NAMALWA (cell line): ENCODE results near the gene MUSTN1.

Experiments used
- DNase-seq: peaks from one replicate; pipeline ENCODE4 v3.0.0-alpha.2; 2015; ENCODE audit warnings: low spot score

The MUSTN1 gene

DNA sequence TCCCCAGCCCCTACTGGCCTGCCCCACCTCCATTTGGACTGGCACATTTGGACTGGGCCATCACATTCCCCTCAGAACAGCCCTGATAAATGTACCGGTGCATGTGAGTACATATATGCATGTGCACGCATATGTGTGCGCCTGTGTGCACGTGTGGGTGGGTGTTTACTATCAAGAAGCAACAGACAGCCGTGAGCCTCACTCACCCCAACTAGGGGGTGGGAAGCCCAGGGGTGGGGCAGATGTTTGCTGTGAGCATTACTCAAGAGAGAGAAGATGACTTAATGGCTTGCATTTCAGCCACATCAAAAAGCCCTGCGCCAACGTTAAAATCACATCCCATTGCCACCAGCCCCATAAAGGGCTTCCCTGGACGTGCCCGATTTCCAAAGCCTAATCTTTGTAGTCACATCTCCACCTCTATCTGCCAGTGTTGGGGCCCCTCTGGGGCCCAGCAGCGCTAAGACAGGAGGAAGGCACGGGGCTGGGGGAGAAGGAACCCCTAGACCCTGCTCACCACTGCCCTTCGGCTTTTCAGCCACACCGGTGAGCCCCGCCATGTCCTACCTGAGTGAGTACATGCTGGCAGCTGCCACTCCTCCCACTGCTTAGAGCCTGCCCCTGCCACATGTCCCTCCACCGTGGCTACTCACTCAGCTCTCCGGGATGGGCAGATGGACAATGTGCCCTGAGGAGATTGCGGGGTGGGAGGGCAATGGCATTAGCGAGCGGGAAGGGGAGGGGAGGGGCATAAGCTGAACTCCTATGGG is 29.4 kb downstream of the MUSTN1 start:
- DNase-seq, result no peak

DNA sequence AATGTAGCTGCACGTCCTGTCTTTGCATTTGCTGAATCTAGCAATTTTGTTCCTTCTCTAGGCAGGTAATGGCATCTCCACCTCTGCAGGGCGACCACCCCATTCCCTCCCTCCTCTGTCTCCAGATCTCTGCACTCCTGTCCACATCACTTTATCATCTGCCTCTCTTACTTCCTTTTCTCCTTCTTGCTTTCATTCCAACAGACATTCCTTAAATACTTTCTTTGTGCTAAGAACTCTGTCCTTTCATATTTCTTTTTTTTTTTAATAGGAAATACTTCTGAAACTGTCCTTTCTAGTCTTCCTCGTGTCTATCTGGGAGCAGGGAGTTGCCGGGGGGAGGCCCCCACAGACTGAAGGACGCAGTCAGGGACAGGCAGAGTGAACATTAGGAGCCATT is 33.0 kb downstream of the MUSTN1 start:
- DNase-seq, result no peak

DNA sequence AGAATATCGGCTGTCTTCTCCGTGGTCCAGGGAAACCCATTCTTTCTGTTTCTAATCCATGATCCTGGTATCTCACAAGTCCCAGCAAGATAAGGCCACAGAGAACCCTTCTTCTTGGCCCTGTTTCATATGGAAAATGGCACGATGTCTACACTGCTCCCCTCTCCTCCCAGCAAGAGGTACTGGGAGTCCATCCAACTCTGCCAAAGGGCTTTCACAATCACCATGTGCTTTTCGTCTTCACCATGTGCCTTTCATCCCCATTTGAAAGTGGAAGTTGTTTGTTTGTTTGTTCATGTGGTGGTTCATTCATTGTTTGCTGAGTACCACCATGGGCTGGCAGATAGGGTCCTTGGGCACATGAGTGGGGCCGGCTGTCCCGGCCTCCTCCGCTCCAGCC is 34.7 kb downstream of the MUSTN1 start:
- DNase-seq, result no peak

DNA sequence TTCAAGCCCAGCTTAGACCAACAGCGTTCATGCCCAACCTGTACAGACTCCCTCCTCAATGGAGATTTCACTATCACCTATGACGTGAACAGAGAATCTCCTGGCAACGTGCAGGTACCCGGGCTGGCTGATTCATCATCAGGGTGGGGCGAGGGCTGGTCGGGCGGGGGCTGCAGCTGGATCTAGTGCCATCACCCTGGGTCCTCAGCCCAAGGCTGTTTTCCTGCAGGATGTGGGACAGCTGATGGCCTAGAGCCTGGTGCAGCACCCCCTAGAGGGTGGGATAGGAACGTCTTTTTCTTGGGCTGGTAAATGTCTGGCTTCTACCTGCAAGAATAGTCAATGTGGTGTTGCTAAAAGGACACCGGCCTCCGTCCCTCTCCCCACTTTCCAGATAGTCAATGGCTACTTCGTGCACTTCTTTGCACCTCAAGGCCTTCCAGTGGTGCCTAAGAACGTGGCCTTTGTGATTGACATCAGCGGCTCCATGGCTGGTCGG is 35.8 kb downstream of the MUSTN1 start:
- peak; percentile 8 for DNase-seq

DNA sequence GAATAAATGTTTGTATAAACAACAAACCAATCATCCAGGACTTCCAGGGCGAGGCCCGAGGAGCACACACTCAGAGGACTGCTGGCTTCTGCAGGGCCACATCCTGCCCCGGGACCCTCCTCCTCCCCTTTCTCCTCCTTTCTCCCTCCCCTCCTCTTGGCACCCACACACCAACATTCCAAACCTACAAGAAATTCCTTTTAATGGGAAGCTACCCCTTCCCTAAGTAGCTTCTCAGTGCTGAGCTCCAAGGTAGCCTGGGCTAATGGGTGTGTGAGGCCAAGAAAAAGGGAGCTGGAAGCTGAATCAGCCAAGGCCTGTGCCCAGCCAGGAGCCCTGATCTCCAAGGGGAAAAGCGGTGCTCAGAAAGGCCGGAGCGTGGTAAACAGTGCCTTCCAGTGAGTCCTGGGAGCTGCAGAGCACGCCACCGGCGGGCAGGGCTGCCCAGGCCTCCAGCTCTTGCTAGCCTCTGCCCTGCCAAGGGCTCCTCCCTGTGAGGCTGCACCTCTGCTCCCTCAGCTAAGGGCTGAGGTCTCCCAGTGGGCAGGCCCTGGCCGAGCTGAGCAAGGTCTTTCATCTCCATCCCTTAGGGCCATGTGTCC is 36.3 kb downstream of the MUSTN1 start:
- DNase-seq, result no peak

DNA sequence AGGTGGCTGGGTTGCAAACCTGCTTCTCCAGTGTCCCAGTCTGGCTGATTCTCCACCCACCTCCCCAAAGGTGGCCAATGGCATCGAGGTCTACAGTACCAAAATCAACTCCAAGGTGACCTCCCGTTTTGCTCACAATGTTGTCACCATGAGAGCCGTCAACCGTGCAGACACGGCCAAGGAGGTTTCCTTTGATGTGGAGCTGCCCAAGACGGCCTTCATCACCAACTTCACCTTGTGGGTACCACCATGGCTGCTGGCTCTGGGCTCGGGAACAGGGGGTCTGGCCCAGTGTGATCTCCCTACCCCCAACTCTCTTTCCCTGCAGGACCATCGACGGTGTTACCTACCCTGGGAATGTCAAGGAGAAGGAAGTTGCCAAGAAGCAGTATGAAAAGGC is 38.4 kb downstream of the MUSTN1 start:
- no peak for DNase-seq

DNA sequence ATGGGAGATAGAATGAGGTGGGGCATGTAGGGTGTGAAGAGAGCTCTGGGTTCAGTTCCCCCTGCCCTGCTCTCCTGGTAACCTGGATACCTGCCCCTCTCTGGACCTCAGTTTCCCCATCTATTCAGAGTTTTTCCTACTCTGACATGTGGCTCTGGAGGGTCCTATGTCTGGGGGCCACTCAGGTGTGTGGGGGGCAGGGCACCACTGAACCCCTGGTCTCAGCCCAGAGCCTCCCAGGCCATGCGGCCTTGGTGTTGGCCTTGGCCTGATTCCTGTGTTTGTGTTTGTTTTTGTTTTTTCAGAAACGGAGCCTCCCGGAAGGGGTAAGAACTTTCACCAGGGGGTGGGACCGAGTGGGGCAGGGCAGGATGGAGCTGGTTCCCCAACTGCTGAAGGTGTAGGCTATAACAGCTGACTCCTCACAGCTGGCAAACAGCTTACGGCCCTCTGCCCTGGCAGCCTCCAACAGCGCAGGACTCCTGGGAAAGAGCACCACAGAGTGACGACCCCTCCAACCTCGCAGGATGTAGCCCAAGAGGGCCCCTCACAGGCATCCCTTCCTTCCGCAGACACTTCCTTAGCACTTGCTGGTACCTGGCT is 39.4 kb downstream of the MUSTN1 start:
- DNase-seq, result no peak

DNA sequence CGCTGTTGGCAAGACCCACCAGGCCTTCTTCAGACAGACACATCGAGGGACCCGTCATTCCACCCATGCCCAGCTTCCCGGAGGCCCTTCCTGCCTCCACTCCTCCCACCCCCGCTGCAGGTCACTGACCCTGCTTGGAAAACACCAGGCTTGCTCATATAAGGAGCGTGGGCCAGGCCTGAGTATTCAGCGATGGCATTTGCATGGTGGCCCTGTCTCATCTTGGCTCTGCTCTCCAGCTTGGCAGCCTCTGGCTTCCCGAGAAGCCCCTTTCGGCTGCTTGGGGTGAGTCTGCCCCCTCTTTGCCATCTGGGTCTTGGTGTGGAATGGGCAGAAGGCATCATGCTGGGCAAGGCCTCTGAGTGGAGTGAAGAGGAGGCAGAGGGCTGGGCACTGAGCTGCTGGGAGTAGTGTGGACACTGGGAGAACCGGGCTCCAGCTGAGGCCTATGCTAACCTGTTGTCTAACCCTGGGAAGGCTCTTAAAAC is 40.2 kb downstream of the MUSTN1 start, which contains the start of gene ITIH3:
Gene ITIH3, plus strand, starts transcription at position 185 of the 488 bp plus-strand sequence. Its CDS starts 8 bp downstream, at position 193.
- no peak for DNase-seq

DNA sequence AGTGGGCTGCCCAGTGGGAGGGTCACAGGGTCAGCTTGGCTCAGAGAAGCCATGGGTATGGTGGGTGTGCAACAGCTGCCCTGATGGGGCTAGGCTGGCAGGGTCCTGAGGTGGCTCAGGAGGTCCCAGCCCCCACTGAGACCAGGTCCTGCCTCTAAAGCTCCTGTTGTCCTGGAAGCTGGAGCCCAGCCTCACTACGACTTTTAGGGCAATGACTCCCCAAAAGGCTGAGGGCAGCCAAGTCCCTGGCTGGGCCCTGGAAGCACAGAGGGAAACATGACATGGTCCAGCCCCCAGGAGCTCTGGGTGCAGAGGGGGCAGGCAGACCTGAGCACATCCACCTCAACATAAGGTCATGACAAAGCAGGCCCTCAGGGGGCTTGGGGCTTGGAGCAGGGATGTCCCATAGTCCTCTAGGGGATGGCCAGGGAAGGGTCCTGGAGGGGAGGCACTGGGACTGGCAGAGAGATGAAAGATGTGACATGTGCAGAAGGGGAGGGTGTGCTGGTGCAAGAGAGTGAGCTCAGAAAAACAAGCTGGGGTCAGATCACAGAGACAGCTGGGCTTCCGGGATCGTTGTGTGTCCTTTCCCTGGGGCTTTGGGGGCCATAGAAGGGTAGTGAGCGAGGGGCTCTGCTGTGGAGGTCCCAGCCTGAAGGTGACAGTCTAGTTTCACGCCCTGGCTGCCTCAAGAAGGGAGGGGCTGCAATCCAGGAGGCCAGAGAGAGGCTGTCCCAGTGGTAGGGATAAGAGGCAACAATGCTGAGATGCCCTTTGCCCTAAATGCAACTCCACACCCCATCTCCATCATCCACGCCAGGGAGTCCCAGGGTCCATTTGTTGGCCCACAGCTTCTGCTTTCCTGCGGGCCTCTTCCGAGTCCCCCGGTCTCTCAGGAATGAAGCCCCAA is 40.9 kb downstream of the MUSTN1 start:
- no peak for DNase-seq

DNA sequence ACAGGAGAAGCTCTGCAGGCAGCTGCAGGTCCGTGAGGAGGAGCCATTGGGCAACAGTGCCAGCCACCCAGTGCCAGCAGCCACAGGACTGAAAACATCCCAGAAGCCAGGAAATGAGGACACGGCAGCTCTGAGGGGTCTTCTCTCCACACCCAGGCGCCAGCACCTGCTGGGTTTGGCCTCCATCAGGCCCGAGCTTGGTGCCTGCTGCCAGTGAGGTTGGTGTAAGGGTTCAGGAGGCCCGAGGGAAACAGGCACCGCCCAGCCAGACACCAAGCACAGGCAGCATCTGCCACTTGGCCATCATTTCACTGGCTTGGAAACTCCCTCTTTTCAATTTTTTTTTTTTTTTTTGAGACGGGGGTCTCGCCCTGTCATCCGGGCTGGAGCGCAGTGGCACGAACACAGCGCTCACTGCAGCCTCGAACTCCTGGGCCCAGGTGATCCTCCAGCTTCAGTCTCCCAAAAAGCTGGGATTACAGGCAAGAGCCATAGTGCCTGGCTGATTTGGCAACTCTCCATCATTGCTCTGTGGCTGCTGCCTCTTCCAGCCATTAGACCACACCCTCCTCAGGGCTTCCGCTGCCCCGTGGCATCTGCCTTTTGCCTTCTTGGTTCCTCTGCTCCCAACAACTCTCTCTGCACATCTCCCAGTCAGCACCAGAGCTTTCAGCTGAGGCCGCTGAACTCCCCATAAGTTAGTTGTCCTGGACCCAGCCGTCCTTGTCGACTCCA is 41.7 kb downstream of the MUSTN1 start:
- no peak for DNase-seq

DNA sequence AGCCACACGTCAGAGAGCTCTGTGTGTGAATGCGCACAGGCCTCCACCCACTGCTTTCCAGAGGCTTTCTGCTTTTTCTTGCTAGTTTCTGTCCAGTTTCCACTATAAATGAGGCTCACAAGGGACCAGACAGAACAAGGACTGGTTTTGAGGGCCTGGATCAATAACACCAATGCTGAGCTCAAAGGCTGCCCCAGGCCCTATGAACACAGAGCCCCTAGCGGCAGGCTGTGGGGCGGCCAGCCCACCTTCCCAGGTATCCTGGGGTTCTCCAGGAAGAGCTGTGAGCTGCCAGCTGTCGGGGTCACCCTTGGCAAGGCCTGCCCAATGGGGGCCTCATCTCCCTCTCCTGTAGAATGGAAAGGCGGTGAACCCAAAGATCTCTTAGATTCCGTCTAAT is 42.4 kb downstream of the MUSTN1 start:
- no peak for DNase-seq

DNA sequence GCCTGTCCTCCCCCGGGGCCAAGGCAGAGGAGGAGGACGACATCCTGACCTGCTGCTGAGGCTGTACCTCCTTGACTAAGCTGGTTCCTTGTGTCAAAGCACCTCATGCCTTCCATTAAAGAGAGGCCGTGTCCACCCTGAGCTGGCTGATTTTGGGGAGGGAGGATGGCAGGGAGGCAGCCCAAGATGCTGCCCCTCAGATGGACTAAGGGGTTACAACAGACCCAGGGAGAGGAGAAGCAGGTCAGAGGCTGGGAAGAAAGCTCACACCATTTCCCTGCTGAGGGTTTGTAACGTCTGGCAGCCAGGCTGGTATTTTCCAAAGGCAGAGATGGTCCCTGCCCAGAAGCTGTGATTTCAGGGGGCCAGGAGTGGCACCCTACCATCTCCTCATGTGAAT is 42.9 kb downstream of the MUSTN1 start:
- no peak for DNase-seq

DNA sequence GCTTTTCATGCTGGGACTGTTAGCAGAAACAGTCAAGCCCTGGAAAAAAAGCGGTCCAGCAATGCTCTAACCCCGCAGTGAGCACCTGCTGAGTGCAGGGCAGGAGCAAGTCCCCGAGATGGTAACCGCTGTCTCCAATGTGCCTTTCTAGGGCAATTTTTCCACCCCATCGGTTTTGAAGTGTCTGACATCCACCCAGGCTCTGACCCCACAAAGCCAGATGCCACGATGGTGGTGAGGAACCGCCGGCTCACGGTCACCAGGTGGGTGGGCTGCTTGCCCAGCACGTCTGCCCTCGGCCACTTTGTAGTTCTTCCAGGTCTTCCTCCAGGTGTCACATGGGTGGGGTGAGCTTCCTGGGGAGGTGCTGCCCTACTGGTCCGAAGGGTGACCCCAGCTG is 43.5 kb downstream of the MUSTN1 start:
- DNase-seq, result no peak

DNA sequence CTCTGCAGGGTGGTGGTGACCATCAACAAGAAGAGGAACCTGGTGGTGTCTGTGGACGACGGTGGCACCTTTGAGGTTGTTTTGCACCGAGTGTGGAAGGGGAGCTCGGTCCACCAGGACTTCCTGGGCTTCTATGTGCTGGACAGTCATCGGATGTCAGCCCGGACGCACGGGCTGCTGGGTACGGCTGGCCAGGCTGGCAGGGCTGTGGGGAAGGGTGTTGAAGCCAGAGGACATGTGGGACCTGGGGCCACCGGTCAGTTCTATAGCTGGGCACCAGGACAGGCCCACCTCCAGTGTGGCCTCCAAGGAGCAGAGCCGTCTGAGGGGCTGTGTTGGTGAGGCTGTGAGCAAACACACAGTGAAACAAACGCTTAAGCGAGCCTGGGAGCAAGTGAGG is 44.1 kb downstream of the MUSTN1 start:
- no peak for DNase-seq

DNA sequence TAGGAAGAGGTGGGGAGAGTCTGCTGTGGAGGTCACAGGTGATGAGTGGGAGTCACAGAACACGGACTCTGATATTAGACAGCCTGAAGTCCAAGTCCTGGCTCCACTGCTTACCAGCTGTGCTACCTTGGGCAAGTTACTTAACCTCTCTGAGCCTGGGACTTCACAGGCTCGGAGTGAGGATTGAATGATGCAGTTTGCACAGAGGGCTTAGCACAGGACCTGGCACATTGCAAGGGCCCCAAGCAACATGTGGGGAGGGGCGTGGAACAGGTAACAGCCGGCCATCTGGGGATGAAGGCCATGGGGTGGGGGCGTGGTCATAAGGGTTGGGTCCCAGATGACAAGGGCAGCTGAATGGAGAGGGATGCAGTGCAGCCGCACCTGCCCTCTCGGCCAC is 44.5 kb downstream of the MUSTN1 start:
- DNase-seq, result no peak

DNA sequence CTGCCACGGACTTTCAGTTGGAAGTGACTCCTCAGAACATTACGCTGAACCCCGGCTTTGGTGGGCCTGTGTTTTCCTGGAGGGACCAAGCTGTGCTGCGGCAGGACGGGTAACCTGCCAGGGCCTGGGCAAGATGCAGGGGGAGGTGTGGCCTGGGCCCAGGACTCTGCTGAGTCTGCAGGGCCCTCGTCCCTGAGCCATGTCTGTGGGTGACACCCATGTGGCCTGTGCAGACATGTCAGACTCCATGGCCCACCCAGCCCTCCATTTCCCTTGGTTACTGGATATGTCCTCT is 45.1 kb downstream of the MUSTN1 start:
- no peak for DNase-seq

DNA sequence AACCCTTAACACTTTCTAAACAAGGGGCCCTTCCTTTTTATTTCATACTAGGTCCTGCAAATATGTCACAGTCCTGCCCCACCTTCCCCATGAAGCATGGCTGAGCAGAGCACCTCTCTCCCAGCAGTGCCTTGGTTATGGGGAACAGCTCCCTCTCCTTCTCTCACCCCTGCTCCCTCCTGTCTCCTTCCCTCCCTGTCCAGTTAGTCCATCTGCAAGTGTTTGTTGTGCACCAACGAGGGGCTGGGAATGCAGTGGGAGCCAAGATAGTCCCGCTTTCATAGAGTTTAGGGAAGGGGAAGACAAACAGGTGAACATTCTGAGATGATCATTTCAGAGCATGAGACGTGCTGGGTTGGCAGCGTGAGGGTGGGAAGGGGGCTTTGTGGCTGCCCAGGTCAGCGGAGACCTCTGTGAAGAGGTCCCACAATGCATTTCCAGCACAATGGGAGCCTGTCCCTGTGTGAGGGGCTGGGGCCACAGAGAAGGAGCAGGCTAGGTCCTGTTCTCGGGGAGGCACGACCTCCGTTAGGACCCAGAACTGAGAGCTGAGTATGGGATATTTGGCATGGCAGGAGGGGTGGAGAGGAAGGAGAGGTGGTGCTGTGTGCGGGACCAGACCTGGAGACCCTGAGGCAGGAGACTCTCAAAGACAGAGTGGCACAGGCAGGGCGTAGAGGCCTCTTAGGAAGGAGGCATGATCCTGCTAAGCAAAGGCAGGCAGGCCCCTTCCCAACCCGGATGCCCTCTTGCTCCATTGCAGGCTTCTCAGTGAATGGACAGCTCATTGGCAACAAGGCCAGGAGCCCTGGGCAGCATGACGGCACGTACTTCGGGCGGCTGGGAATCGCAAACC is 45.7 kb downstream of the MUSTN1 start:
- no peak for DNase-seq

DNA sequence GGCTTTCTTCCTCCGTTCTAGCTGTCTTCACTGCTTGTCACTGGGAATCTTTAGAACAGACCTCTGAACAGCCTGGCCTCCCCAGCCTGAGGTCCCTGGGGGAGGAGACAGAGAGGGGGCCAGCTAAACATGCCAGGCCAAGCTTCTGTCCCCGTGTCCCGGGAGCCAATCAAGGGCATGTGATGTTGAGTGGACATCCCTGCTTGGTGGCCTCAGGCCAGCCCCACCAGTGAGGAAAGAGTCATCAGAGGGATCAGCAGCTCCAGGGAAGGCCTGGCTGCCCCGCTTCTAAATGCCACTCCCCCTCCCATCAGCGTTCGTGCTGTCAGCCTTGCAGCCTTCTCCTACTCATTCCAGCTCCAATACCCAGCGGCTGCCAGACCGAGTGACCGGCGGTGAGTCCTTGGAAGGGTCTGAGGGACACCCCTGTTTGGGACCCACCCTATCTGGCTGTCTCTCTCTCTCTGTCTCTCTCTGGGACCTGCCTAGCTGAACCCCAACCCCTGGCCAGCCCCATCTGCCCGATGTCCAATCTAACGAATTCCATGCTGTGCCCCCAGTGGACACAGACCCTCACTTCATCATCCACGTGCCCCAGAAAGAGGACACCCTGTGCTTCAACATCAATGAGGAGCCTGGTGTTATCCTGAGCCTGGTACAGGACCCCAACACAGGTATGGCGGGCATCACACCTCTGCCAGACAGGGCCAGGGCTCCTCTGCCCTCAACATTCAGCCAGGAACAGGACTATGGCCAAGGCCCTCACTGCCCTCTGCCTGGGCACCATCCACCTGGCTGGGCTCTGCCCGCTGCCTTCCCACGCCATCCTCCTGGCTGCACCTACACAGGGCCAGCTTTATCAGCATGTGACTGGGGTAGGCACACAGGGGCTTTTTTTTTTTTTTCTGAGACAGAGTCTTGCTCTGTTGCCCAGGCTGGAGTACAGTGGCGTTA is 46.9 kb downstream of the MUSTN1 start:
- no peak for DNase-seq

DNA sequence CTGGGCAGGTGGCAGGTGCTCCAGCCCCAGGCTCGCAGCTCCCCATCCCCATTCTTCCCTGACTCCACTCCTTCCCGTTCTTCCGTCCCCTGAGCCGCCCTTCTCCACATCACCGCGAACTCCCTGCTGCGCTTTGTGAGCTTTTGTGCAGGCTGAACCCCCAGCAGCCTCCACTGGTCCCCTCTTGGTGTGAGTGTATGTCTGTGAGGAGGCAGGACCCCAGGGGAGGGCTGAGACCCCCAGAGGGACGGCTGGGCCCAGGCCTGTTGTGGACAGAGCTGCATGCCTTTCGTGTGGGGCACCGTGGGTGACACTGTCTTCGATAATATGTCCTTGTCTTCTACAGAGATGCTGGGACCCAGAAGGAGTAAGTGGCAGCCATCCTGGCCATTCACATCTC is 47.6 kb downstream of the MUSTN1 start:
- DNase-seq, result no peak
